Coronary artery (tissue), 2 donors: Measurements from ENCODE around the gene GFRA1.

Experiments used
- DNase-seq: peaks from one replicate; pipeline ENCODE4 v3.0.0-alpha.2; 2017; ENCODE audit warnings: low spot score
- H3K27ac ChIP-seq, 2 donors: fragments of 200-600 bp; sonication (generic); one replicate each; pipeline ENCODE4 v1.5.1; 2016 to 2019
- H3K4me3 ChIP-seq: fragments of 200-600 bp; sonication (generic); 2 replicates; pipeline ENCODE4 v1.5.1; 2016; ENCODE audit warnings: mild to moderate bottlenecking, moderate library complexity
- TF ChIP-seq, protein P1 (sequence below): fragments of 200-600 bp; sonication (generic); IDR thresholded peaks from one replicate; pipeline ENCODE4 v1.5.1; 2019; ENCODE audit warnings: antibody characterized with exemption

The GFRA1 gene

DNA sequence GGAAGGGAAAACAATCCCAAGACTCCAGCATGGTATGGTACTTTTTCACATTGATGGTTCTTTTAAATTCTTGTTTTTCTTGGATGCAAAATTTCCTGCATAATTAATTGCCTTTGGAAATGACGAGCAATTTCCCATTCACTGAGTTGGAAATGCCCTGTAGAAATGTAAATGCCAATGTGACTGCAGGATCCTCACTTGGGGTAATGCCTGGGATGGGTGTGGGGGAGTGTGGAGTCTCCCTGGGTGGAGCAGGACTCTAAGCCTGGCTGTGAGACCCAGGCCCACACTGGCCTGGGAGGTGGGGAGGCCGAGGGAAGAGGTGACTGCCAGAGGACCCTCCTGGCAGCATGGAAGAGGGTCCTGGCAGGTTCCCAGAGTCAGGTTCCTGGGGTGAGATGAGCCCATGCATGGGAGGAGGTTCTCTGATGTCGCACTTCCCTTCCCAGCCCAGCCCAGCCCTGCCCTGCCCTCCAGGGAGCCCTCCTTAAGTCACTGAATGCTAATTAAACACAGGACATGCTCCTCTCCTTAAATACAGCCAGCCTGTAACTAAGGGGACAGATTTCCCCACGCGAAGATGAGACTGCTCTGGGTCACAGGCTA, 157.9 kb downstream of the GFRA1 start:
- Histone ChIP-seq H3K27ac (no peak overlapping the region), H3K4me3 (no peak overlapping the region)
- DNase-seq, result no peak
- TF ChIP-seq, protein P1, sequence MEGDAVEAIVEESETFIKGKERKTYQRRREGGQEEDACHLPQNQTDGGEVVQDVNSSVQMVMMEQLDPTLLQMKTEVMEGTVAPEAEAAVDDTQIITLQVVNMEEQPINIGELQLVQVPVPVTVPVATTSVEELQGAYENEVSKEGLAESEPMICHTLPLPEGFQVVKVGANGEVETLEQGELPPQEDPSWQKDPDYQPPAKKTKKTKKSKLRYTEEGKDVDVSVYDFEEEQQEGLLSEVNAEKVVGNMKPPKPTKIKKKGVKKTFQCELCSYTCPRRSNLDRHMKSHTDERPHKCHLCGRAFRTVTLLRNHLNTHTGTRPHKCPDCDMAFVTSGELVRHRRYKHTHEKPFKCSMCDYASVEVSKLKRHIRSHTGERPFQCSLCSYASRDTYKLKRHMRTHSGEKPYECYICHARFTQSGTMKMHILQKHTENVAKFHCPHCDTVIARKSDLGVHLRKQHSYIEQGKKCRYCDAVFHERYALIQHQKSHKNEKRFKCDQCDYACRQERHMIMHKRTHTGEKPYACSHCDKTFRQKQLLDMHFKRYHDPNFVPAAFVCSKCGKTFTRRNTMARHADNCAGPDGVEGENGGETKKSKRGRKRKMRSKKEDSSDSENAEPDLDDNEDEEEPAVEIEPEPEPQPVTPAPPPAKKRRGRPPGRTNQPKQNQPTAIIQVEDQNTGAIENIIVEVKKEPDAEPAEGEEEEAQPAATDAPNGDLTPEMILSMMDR, result no peak

DNA sequence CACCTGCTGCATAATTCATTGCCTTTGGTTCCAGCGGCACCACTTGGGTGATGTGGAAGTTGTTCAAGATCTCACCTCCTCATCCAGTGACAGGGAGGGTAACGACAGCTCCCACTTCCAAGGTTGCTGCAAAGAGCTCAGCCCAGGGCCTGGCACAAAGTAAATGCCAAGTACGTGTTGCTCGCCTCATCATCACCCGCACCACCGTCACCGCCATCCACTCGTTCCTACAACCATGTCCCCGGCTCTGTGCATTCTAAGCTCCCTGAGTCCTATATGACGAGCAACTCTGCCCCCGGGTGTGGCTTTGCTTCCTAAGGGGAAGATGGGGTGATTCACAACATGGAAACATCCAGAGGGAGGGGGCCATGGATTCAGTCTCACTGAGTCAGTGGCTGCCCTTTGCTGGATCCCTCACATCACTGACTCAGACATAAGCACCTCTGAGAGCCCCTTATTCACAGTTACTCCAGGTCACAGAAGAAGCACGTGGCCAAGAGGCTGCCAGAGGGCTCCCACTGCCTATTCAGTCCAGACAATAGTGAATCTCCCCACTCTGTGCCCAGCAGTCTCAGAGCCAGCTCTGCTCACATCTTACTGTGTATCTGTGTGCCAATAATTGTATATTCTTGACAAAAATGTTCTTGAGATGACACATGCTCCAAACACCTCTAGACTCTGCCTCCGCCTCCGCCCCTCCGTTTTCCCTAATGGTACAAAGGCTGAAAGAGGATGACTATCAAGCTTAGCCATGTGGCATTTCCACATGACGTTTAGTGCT, 159.1 kb downstream of the GFRA1 start:
- no peak overlapping the region for H3K27ac ChIP-seq
- no peak overlapping the region for H3K4me3 ChIP-seq
- peak; percentile 72 for DNase-seq
- TF ChIP-seq, protein P1, result no peak

DNA sequence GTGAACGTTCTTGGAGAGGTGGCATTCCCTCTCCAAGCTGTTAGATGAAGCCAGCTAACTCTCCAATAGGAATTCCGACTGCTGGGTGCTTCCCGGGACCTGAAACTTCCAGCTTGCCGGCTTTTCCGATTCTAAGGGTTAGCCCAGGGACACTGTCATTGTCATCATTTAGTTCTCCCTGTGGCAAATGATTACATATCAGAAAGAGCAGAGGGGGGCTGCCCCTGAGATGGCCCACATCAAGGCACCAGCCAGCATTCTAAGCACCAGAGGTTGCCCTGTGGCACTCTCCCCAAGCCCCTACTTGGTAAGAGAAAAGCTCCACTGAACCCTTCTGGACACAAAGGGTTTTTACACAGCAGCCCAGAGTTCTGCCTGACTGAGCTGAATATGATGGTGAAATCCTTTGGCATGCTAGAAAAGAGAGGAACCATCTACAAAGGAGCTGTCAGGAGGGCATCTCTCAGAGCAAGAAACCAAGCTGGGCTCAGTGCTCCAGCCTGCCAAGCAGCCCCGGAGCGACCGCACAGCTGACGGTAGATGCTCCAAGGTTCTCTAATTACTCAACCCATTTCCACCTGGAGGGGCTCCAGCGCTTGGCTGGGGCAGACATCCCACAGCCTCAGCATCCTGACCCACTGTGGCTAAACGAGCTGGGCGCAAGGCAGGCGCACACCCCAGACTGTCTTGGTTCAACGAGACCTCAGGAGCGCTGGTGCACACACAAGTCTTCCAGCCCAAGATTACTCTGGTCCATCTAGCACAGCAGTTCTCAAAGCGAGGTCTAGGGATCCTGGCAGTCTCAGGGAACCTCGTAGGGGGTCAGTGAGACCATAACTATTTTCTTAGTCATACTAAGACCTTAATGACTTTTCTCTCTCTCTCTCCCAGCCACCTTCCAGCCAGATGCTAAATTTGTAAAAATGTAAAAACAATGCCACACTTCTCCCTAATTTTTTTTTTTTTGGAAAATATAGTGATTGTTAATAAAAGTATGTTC, 160.5 kb downstream of the GFRA1 start:
- Histone ChIP-seq H3K27ac (no peak overlapping the region), H3K4me3 (no peak overlapping the region)
- peak; percentile 46 for DNase-seq
- TF ChIP-seq, protein P1, result no peak

DNA sequence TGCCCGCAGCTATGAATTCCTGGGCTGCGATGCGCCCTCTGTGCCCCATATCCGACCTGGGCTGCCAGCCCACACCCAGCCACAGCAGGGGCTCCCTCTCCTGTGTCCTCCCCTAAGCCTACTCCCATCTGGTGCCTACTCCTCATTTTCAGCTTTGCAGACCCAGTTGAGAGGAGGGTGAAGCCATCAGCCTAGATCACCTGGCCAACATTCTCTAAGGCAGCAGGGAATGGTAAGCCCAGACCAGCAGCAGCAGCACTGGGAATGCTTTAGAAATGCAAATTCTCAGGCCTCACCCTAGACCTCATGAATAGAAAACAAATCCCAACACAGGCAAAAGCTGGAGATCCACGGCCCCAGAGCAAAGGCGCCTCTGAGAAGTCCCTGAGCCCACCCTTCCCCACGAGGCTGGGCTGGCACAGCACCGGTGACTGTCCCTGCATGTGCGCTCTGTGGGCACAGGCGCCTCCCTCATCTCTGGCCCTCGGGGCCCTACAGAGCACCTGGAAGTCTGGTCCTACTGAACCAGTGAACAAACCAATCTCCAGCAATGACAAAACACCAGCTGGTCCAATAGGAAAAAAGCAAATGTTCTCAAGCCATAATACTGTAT, 161.4 kb downstream of the GFRA1 start:
- Histone ChIP-seq H3K27ac (no peak overlapping the region), H3K4me3 (no peak overlapping the region)
- TF ChIP-seq, protein P1, result no peak
- peak; percentile 47 for DNase-seq

DNA sequence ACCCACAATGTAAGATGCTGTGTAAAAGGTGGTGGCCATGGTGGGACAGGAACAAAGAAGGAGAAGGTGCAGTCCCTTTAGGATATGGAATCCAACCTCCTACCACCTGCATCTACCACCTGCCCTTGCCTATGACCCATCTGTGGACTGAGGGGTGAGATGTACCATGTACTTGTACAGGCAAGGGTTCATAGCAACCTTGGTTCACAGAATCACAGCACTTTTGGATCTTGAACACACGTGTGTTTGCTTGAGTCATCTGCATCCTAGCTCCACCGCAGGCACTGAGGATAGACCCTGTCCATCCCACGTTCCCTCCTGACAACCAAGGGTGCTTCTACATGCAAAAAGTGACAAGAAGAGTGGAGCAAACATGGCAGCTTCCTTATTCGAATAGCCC, 162.3 kb downstream of the GFRA1 start:
- TF ChIP-seq, protein P1, result no peak
- DNase-seq, result peak; percentile 31
- H3K27ac ChIP-seq, result no peak overlapping the region
- H3K4me3 ChIP-seq, result no peak overlapping the region

DNA sequence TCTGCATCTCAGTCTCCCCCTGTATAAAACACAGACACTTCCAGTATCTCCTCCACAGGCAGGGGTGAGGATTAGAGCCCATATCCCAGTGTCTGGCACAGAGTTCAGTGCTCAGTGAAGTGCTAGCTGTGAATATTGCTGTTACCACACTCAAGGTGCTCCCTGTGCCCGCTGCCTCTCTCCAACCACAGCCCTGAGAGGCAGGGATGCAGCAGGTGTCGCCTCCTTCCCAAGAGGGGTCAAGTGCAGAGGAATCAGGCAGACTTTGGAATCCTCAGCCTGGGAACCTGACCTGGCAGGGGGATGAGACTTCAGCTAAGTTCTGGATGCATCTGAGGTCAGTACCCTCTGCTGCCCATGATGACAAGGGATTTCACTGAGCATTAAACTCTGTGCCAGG, 163.1 kb downstream of the GFRA1 start:
- TF ChIP-seq, protein P1, result no peak
- no peak overlapping the region for H3K4me3 ChIP-seq
- DNase-seq, result peak; percentile 46
- H3K27ac ChIP-seq, result no peak overlapping the region
